ENCODE measurements around the gene PGLYRP2.

The PGLYRP2 gene, protein sequence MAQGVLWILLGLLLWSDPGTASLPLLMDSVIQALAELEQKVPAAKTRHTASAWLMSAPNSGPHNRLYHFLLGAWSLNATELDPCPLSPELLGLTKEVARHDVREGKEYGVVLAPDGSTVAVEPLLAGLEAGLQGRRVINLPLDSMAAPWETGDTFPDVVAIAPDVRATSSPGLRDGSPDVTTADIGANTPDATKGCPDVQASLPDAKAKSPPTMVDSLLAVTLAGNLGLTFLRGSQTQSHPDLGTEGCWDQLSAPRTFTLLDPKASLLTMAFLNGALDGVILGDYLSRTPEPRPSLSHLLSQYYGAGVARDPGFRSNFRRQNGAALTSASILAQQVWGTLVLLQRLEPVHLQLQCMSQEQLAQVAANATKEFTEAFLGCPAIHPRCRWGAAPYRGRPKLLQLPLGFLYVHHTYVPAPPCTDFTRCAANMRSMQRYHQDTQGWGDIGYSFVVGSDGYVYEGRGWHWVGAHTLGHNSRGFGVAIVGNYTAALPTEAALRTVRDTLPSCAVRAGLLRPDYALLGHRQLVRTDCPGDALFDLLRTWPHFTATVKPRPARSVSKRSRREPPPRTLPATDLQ

DNA sequence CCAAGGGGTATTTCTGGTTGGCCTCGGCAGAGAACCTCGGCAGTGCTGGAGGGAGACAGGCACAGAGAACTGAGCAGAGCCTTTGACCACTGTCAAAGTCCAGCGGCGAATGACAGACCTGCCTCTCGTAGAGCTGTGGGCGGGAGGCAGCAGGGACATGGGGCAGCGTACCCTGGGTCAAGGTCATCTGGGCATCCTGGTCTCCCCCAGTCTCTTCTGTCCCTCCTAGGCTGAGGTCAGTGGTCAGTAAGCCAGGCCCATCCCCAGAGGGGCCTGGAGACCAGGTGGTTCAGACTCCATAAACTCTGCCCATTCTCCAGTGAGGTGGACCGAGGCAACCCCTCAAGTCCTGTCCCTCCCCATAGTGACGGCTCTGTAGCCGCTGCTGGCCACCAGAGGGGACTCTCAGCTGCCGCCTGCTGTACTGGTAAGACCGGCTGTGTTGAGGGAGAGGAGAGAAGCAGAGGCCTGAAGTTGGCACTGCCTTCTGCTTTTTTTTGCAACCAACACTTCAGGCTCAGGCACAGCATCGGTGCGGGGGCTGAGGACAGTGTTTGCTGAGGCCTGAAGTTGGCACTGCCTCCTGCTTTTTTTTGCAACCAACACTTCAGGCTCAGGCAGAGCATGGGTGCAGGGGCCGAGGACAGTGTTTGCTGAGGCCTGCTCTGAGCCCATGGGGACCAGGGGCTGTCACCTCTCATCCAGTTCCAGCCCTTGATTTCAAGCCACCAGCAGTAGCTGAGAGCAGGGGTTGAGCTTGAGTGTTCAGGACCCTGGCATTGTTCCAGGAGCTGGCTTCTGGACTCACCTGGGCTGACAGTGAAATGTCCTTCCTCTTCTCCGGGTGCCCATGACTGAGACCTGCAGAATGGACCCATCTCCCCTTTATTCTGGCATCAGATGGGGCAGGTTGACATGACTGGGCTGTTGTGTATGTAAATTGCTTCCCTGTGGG lies at the start of gene PGLYRP2:
Gene PGLYRP2, minus strand, starts transcription at position 111 of the 955 bp plus-strand sequence. CDS start 130 bp downstream, outside the sequence.
- H3K4me2 ChIP-seq (ENCODE audit: low read depth, low read length, poor library complexity, severe bottlenecking): no peak within 1 kb of the TSS
- no peaks in the 10 kb centered on the region for H3K27me3 ChIP-seq (ENCODE audit: insufficient read depth, low read length, poor library complexity, severe bottlenecking)
- no peak within 1 kb of the TSS for H2AFZ ChIP-seq (ENCODE audit: low read length)
- H3K4me1 ChIP-seq (ENCODE audit: insufficient read depth, low read length, poor library complexity, severe bottlenecking): peaks cover 13% of the 10 kb centered on the region
- H3K79me2 ChIP-seq (ENCODE audit: insufficient read depth, low read length): no peaks in the 10 kb centered on the region
- H3K9me2 ChIP-seq (replicated peaks; ENCODE audit: low read depth, low read length): no peaks in the 10 kb centered on the region
- H3K9me3 ChIP-seq (ENCODE audit: insufficient read depth, low read depth, low read length): no peaks in the 10 kb centered on the region
- no peaks in the 10 kb centered on the region for H3K36me3 ChIP-seq (ENCODE audit: insufficient read depth, low read length)
- H3K9ac ChIP-seq (ENCODE audit: low read depth, low read length, poor library complexity, severe bottlenecking): no peak within 1 kb of the TSS
- H3K4me3 ChIP-seq (ENCODE audit: low read length, poor library complexity, severe bottlenecking): no peak within 1 kb of the TSS
- no peaks in the 10 kb centered on the region for H3F3A ChIP-seq (ENCODE audit: low read depth)
- H4K20me1 ChIP-seq (ENCODE audit: insufficient read depth, low read length, poor library complexity, severe bottlenecking): no peaks in the 10 kb centered on the region
- TF ChIP-seq, protein P1, sequence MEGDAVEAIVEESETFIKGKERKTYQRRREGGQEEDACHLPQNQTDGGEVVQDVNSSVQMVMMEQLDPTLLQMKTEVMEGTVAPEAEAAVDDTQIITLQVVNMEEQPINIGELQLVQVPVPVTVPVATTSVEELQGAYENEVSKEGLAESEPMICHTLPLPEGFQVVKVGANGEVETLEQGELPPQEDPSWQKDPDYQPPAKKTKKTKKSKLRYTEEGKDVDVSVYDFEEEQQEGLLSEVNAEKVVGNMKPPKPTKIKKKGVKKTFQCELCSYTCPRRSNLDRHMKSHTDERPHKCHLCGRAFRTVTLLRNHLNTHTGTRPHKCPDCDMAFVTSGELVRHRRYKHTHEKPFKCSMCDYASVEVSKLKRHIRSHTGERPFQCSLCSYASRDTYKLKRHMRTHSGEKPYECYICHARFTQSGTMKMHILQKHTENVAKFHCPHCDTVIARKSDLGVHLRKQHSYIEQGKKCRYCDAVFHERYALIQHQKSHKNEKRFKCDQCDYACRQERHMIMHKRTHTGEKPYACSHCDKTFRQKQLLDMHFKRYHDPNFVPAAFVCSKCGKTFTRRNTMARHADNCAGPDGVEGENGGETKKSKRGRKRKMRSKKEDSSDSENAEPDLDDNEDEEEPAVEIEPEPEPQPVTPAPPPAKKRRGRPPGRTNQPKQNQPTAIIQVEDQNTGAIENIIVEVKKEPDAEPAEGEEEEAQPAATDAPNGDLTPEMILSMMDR (conservative IDR thresholded peaks at IDR 0.05; ENCODE audit: low read length): peak; percentile 45
- TF ChIP-seq EZH2phosphoT487 (IDR thresholded peaks at IDR 0.05; ENCODE audit: borderline replicate concordance): no peak

DNA sequence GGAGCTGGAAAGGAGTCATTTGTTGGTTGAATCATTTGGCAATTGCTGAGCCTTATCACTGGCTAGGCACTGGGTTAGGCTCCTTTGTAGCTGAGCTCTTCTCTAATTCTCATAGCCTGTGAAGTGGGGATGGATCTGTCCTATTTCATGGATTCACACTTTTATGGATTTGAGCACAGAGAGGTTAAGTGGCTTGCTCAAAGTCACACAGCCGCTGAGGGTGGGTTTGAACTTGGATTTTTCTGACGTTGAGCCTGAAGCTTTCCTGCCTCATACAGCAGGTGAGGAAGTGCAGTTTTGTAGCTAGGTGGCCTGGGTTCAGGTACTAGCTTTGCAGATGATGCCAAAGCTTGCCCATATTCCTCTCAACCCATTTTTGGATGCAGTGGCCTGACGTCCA lies 48.4 kb upstream of the PGLYRP2 start:
- Histone ChIP-seq H3K36me3 (ENCODE audit: insufficient read depth, low read length) (no peaks in the 10 kb centered on the region), H3K4me2 (ENCODE audit: low read depth, low read length, poor library complexity, severe bottlenecking) (no peak overlapping the region), H3K4me1 (ENCODE audit: insufficient read depth, low read length, poor library complexity, severe bottlenecking) (peaks cover 2% of the 10 kb centered on the region), H3K9me3 (ENCODE audit: insufficient read depth, low read depth, low read length) (no peaks in the 10 kb centered on the region), H3K9ac (ENCODE audit: low read depth, low read length, poor library complexity, severe bottlenecking) (no peak overlapping the region), H4K20me1 (ENCODE audit: insufficient read depth, low read length, poor library complexity, severe bottlenecking) (no peaks in the 10 kb centered on the region), H3K4me3 (ENCODE audit: low read length, poor library complexity, severe bottlenecking) (no peak overlapping the region), H3K27me3 (ENCODE audit: insufficient read depth, low read length, poor library complexity, severe bottlenecking) (no peaks in the 10 kb centered on the region), H3F3A (ENCODE audit: low read depth) (no peaks in the 10 kb centered on the region), H2AFZ (ENCODE audit: low read length) (no peak overlapping the region), H3K79me2 (ENCODE audit: insufficient read depth, low read length) (no peaks in the 10 kb centered on the region), H3K9me2 (replicated peaks; ENCODE audit: low read depth, low read length) (no peaks in the 10 kb centered on the region)
- TF ChIP-seq, protein P1 (conservative IDR thresholded peaks at IDR 0.05; ENCODE audit: low read length): no peak
- TF ChIP-seq EZH2phosphoT487 (IDR thresholded peaks at IDR 0.05; ENCODE audit: borderline replicate concordance): no peak

DNA sequence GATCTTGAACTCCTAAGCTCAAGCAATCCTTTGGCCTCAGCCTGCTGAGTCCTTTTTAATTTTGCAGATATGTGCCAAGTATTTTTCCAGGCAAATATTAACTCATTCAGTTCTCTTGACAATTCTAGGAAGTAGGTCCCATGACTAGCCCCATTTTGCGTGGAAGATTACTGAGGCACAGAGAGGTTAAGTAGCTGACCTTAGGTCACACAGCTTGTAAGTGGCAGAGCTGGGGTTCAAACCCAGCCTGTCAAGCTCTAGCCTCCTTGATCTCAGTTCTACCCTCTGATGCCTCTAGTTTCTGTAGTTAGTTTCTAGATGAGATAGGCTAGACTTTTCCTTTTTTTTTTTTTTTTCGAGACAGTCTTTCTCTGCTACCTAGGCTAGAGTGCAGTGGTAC lies 47.1 kb upstream of the PGLYRP2 start:
- H3K9me3 ChIP-seq (ENCODE audit: insufficient read depth, low read depth, low read length): no peaks in the 10 kb centered on the region

More for the DNA sequence above, 47.1 kb upstream of the PGLYRP2 start:
- no peak for TF ChIP-seq EZH2phosphoT487 (IDR thresholded peaks at IDR 0.05; ENCODE audit: borderline replicate concordance)
- TF ChIP-seq, protein P1 (conservative IDR thresholded peaks at IDR 0.05; ENCODE audit: low read length): no peak
- Histone ChIP-seq H3K4me3 (ENCODE audit: low read length, poor library complexity, severe bottlenecking) (no peak overlapping the region), H3K4me1 (ENCODE audit: insufficient read depth, low read length, poor library complexity, severe bottlenecking) (no peaks in the 10 kb centered on the region), H2AFZ (ENCODE audit: low read length) (no peak overlapping the region), H3K36me3 (ENCODE audit: insufficient read depth, low read length) (no peaks in the 10 kb centered on the region), H3K79me2 (ENCODE audit: insufficient read depth, low read length) (no peaks in the 10 kb centered on the region), H3K27me3 (ENCODE audit: insufficient read depth, low read length, poor library complexity, severe bottlenecking) (no peaks in the 10 kb centered on the region), H3F3A (ENCODE audit: low read depth) (no peaks in the 10 kb centered on the region), H3K9me2 (replicated peaks; ENCODE audit: low read depth, low read length) (no peaks in the 10 kb centered on the region), H3K4me2 (ENCODE audit: low read depth, low read length, poor library complexity, severe bottlenecking) (no peak overlapping the region), H4K20me1 (ENCODE audit: insufficient read depth, low read length, poor library complexity, severe bottlenecking) (no peaks in the 10 kb centered on the region), H3K9ac (ENCODE audit: low read depth, low read length, poor library complexity, severe bottlenecking) (no peak overlapping the region)
